K562 (cell line): Measurements from ENCODE around the gene UTP20.

Experiments
- ELF4 ChIP-seq: fragments of 450-650 bp; formaldehyde crosslinking; IDR thresholded peaks from 2 replicates; pipeline ENCODE4 v1.4.0; 2022; ENCODE audit warnings: missing genetic modification characterization
- KLF13 ChIP-seq: fragments of 450-650 bp; IDR thresholded peaks from 2 replicates; pipeline ENCODE4 v1.6.1; 2016; ENCODE audit warnings: missing genetic modification characterization, low read depth, mild to moderate bottlenecking, missing compliant biosample characterization, moderate library complexity, borderline replicate concordance
- NRF1 ChIP-seq, 2 experiments: fragments of 450-650 bp; IDR thresholded peaks in 1 of 2; conservative IDR thresholded peaks in 1 of 2; 2 replicates each; pipeline ENCODE4 v1.6.1; 2014; ENCODE audit warnings: mild to moderate bottlenecking in 2 of 2
- ZNF696 ChIP-seq: fragments of 250-450 bp; sonication (Bioruptor Pico); conservative IDR thresholded peaks from 2 replicates; pipeline ENCODE4 v1.4.0; 2020; ENCODE audit warnings: mild to moderate bottlenecking, moderate library complexity

GRCh38 chr12:101328917-101329316 is 49.0 kb downstream of the UTP20 start:
- no peak for TF ChIP-seq KLF13 (tag)
- TF ChIP-seq ZNF696 (CRISPR knock-in tag): no peak
- no peak for TF ChIP-seq NRF1 (conservative IDR thresholded peaks at IDR 0.05 in 1 of 2, IDR thresholded peaks at IDR 0.05 in 1 of 2)
- TF ChIP-seq ELF4 (CRISPR knock-in tag): no peak
